ENCODE data around the gene RGS13.
A peak's percentile ranks its signal among the peaks of the same experiment; 100 is the strongest.

Gene RGS13

GRCh38 chr1:192626366-192627179 lies 9.4 kb upstream of the RGS13 start:
- DNase-seq = no peak

- DNase-seq = no peak
Observed at GRCh38 chr1:192627901-192628300, 8.0 kb upstream of the RGS13 start.

- no peak for DNase-seq
Observed at GRCh38 chr1:192628396-192629057, 7.4 kb upstream of the RGS13 start.

GRCh38 chr1:192629612-192630011 lies 6.3 kb upstream of the RGS13 start:
- DNase-seq = no peak

- DNase-seq = no peak
Observed at GRCh38 chr1:192630521-192631287, 5.2 kb upstream of the RGS13 start.

- DNase-seq = no peak
Observed at GRCh38 chr1:192631749-192632148, 4.2 kb upstream of the RGS13 start.

- DNase-seq = no peak
Observed at GRCh38 chr1:192632188-192632587, 3.8 kb upstream of the RGS13 start.

- no peak for DNase-seq
Observed at GRCh38 chr1:192632641-192633532, 3.1 kb upstream of the RGS13 start.

- DNase-seq = peak; percentile 49
Observed at GRCh38 chr1:192633533-192634253, 2.3 kb upstream of the RGS13 start.

- DNase-seq = no peak
Observed at GRCh38 chr1:192635041-192635440, 906 bp upstream of the RGS13 start.

GRCh38 chr1:192639607-192640368 lies 3.8 kb downstream of the RGS13 start:
- peak; percentile 68 for DNase-seq

GRCh38 chr1:192652159-192652558 lies 16.2 kb downstream of the RGS13 start:
- DNase-seq = no peak

GRCh38 chr1:192654120-192654519 lies 18.2 kb downstream of the RGS13 start:
- no peak for DNase-seq

- peak; percentile 70 for DNase-seq
Observed at GRCh38 chr1:192654591-192655251, 18.8 kb downstream of the RGS13 start.

GRCh38 chr1:192657760-192658159 lies 21.8 kb downstream of the RGS13 start:
- DNase-seq = no peak

GRCh38 chr1:192658255-192658654 lies 22.3 kb downstream of the RGS13 start:
- DNase-seq = no peak

- peak; percentile 26 for DNase-seq
Observed at GRCh38 chr1:192660613-192661012, 24.7 kb downstream of the RGS13 start.

GRCh38 chr1:192668409-192668983 lies 32.5 kb downstream of the RGS13 start:
- DNase-seq = no peak

- no peak for DNase-seq
Observed at GRCh38 chr1:192669174-192669573, 33.2 kb downstream of the RGS13 start.

- no peak for DNase-seq
Observed at GRCh38 chr1:192675716-192676115, 39.8 kb downstream of the RGS13 start.

Measured in fibroblast of skin of abdomen (primary cell).